GM15510 (cell line): ENCODE results near the gene KLF12.

ENCODE experiments used
- POLR2A ChIP-seq: IDR thresholded peaks from 3 replicates; pipeline ENCODE4 v1.6.1; 2011; ENCODE audit warnings: borderline replicate concordance; ENCODE audit not compliant: insufficient read length; ENCODE audit errors: extremely low read depth

Gene KLF12

GRCh38 chr13:74134221-74134776 lies at the start of gene KLF12:
Gene KLF12, minus strand, starts transcription at chr13:74134404.
- TF ChIP-seq POLR2A: peak; percentile 48

- no peak for TF ChIP-seq POLR2A
These were observed 48.3 kb upstream of the KLF12 start for GRCh38 chr13:74182491-74182890.

DNA sequence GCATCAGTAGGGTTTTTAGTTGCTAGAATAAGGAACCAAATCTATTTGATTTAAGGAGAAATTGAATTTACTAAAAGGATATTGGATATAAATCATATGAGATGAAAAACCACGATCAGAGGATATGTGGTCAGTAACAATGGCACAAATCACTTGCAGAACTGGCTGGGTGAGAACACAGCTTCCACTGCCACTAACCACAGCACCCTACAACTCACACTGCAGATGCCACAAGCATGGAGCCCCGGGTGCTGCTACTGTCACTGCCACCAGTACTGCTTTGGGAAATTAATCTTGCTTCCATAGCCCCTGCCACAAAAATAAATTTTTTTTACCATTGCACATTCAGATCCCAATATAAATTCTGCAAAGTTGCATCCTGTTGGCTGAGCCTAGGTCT lies 40.6 kb upstream of the KLF12 start:
- TF ChIP-seq POLR2A: no peak

- no peak for TF ChIP-seq POLR2A
These were observed 39.6 kb upstream of the KLF12 start for GRCh38 chr13:74173822-74174221.

DNA sequence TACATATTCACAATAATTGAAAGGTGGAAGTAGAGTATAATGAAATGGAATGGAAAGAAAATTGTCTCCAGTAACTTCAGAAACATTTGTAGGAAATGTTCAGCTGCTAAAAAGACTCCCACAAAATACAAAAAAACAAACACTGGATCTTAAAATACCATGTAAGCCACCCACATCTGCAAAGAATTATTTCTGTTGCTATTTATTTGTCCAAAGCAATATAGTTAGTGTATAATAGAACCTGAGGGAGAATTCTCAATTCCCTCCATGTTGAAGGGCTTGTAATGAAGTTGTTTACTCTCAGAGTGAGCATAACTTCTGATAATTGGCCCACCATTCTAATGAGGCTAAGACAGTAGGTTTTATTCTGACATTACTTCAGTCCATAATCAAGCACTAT lies 37.4 kb upstream of the KLF12 start:
- TF ChIP-seq POLR2A: no peak

GRCh38 chr13:74169676-74170075 lies 35.5 kb upstream of the KLF12 start:
- no peak for TF ChIP-seq POLR2A

DNA sequence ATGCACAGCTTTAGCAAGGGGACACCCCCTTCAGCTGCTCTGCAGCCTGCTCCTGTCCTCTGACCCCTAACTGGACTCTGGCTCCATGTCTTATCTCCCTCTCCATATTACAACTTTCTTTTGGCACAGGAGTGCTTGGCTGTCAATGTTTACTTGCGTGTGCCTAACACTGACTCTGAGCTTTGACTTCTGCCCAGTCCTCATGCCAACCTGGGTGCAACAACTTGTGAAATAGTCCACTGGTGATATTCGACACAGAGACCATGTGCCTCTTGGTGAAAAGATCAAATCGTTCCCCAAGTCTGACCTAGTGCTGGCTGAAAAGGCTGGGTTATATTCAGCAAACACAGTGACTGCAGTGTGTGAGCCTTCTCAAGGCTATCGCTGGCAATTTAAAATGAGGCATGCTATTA lies 34.1 kb upstream of the KLF12 start:
- TF ChIP-seq POLR2A: no peak

DNA sequence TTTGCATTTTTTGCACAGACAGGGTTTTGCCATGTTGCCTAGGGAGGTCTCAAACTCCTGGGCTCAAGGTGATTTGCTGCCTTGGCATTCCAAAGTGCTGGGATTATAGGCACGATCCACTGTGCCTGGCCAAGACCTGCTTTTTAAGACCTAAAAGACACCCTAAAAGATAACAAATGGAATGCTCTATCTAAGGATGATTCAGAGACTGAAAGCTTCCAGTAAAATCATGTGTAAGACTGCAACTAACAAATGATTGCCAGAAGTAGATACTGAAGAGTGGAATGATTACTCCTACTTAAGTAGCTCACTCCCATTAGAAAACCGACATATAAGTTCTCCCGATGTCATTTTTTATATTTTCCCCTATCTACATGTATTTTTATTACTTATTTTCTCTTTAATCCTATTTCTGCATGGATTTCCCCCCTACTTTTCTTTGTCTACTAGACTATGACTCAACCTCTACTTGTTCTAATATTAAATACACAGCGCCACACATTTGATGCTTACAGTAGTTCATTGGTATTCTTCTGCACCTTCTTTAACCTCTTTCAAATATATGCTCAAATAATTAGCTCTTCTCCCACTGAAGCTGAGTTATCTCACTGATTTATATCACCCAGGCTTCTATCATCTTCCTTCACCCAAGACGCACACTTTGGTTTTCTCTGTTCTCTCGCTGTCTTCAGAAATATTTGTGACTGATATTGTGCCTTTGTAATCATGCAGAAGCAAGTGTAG lies 32.2 kb upstream of the KLF12 start:
- no peak for TF ChIP-seq POLR2A

DNA sequence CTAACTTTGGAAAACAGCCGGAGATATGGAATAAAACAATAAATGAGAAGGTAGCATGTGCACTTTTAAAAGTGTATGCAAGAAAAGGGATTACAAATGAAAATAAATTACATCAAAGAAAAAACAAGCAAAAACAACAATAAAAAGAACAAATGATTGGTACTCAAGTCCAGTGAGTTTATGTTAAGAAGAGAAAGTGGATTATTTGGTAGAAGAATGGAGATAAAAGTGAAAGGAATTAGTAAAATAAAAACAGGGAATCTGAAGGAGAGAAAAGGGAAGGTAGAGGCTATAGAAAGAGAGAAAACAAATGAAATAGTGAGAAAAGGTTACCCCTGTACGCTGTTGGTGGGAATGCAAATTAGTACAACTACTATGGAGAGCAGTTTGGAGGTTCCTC lies 28.6 kb upstream of the KLF12 start:
- TF ChIP-seq POLR2A: no peak

- no peak for TF ChIP-seq POLR2A
These were observed 27.9 kb upstream of the KLF12 start for GRCh38 chr13:74162135-74162534.

- TF ChIP-seq POLR2A: no peak
These were observed 24.6 kb upstream of the KLF12 start for GRCh38 chr13:74158571-74159352.

DNA sequence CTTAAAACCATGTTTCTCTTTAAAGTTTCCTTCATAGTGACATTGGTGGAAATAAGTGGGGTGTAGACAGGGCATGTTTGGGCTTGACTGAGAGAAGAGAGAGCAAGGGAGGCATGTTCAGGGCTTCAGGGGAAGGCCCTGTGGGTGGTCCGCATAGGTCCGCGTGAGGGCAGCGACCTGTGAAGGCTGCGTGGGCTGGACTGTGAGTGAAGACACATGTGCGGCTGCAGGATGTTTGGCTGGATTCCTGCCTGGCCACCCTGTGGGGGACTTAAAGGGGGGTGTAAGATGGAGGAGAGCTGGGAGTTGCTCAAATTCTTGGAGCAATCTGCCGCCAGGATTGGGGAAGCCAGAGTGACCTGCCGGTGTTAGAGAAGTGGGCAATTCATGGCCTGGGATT lies 23.8 kb upstream of the KLF12 start:
- no peak for TF ChIP-seq POLR2A

DNA sequence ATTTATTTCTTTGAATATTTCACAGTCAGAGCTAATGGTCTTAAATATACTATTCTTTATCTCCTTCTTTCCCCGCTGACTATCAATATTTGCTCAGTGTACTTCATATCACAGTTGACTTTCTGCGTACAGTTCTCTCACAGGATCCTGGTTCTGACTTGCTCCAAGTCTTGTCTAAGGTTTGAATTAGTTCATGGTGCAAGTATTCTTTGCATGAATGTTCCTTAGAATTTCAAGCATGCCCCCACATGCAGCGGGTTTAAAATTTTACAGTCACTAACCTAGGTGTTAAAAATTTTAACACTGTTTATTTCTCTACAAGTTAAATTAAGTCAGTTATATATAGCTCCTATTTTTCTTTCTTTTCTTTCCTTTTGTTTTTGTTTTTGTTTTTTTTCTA lies 20.8 kb upstream of the KLF12 start:
- no peak for TF ChIP-seq POLR2A

DNA sequence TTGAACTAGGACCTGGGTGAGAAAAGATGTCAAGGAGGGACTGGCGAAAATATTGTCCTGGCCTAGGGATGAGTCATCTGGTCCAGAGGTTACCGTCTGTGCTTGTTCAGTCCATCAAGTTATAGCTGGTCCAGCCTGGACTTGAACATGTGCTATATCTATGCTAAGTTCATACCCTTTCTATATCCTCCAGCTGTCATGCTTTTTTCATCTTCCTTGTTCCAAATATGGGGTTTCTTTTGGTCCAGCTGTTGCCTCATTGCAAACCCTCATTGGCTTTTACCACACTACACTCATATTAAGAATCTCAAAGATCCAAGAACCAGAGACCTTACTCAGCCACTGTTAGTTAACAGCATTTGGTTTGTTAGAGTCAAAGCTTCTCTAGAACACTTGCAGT lies 19.1 kb upstream of the KLF12 start:
- TF ChIP-seq POLR2A: no peak

DNA sequence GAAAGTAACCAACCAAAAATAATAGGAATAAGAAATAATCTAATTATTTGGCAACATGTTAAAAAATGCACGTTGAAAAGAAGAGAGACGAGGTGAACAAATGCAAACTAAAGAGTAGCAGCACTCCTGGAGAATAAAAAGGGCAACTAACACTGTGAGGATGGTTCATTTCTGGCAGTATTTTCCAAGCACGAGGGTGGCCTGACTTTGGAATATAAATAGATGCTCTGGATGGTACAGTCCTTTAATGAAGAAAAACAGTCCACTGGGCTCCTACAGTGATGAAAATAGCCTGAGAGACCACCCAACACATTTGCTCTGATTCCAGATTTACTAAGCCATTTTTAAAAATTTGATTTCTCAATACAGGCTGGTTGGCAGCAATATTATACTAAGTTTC lies 17.7 kb upstream of the KLF12 start:
- TF ChIP-seq POLR2A: no peak

DNA sequence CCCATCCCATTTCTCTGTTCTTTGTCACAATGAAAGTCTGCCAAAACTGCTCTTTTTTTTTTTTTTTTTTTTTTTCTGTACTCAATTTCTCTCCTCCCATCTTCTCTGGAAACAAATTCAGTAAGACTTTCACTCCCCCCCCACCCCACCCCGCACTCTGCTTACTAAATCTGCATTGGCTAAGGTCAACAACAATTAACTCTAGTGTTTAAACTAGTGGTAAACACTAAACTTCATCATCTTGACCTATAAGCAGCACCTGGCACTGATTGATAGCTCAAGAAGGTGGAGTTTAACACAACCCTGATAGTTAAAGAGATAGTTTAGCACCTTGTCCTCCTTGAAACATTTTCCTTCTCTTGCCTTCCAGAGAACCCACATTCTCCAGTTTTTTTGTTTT lies 14.1 kb upstream of the KLF12 start:
- no peak for TF ChIP-seq POLR2A
